D721Med (cell line): ENCODE data around the gene GDPGP1.

ENCODE experiments used
- DNase-seq: peaks from one replicate; pipeline ENCODE4 v3.0.0; 2011; ENCODE audit warnings: low spot score; ENCODE audit not compliant: insufficient read length
- FAIRE-seq: peaks from 2 replicates; lab custom pipeline; 2011; peaks lifted over from hg19 to GRCh38; lab: Jason Lieb, UNC
- CTCF ChIP-seq: IDR thresholded peaks from 2 replicates; pipeline ENCODE4 v1.5.1; 2012; ENCODE audit warnings: mild to moderate bottlenecking, control low read depth; ENCODE audit not compliant: insufficient read depth; ENCODE audit errors: missing control alignments

Gene GDPGP1

GRCh38 chr15:90212221-90213098, 21.5 kb upstream of the GDPGP1 start:
- FAIRE-seq (no peak), DNase-seq (no peak)
- TF ChIP-seq CTCF, result no peak

GRCh38 chr15:90213122-90213817, 20.7 kb upstream of the GDPGP1 start:
- DNase-seq, result peak; percentile 72
- no peak for TF ChIP-seq CTCF
- FAIRE-seq, result no peak

- FAIRE-seq, result no peak
Observed at GRCh38 chr15:90213818-90214204, 20.2 kb upstream of the GDPGP1 start.

GRCh38 chr15:90214553-90215196, 19.3 kb upstream of the GDPGP1 start:
- DNase-seq (no peak), FAIRE-seq (no peak)
- no peak for TF ChIP-seq CTCF

More at GRCh38 chr15:90213818-90214204, 20.2 kb upstream of the GDPGP1 start:
- DNase-seq, result no peak
- no peak for TF ChIP-seq CTCF

- DNase-seq, result peak; percentile 7
- FAIRE-seq, result no peak
- TF ChIP-seq CTCF, result no peak
Observed at GRCh38 chr15:90217671-90218394, 16.2 kb upstream of the GDPGP1 start.

GRCh38 chr15:90219421-90220141, 14.4 kb upstream of the GDPGP1 start:
- peak; percentile 57 for TF ChIP-seq CTCF
- no peak for FAIRE-seq

More at GRCh38 chr15:90219421-90220141, 14.4 kb upstream of the GDPGP1 start:
- peak; percentile 68 for DNase-seq
